ENCODE data around the gene OMA1. TPM values are rescaled to one million over a fixed set of nuclear protein-coding genes. Genes with fewer than 3 reads are reported as not detected.

OMA1 gene
- total RNA-seq, 2 experiments from 2014 or later = 12.0 to 13.0 TPM

- peaks cover 4% of the 10 kb centered on the region for H3K36me3 Mint-ChIP-seq
- intact Hi-C loops (cut with micrococcal nuclease) = no loop called here
- no peaks in the 10 kb centered on the region for H3K27me3 Mint-ChIP-seq
- no peak overlapping the region for H3K4me3 Mint-ChIP-seq
- ChIA-PET POLR2A (no interaction called here), CTCF (no interaction called here)
- H3K4me1 Mint-ChIP-seq (ENCODE audit: low read depth) = no peaks in the 10 kb centered on the region
- no peak overlapping the region for H3K27ac Mint-ChIP-seq
- no peak for DNase-seq
- no peaks in the 10 kb centered on the region for H3K9me3 Mint-ChIP-seq
These were observed 112.3 kb downstream of the OMA1 start for GRCh38 chr1:58434181-58434580.

- CTCF ChIA-PET = no interaction called here
- Mint-ChIP-seq H3K4me3 (no peak overlapping the region), H3K27me3 (no peaks in the 10 kb centered on the region), H3K27ac (no peak overlapping the region), H3K4me1 (ENCODE audit: low read depth) (no peaks in the 10 kb centered on the region), H3K9me3 (no peaks in the 10 kb centered on the region), H3K36me3 (peaks cover 7% of the 10 kb centered on the region)
- intact Hi-C loops (cut with micrococcal nuclease) = no loop called here
- POLR2A ChIA-PET = no interaction called here
- no peak for DNase-seq
These were observed 113.5 kb downstream of the OMA1 start for GRCh38 chr1:58432851-58433668.

- ChIA-PET POLR2A (no interaction called here), CTCF (no interaction called here)
- Mint-ChIP-seq H3K4me1 (ENCODE audit: low read depth) (no peaks in the 10 kb centered on the region), H3K27me3 (no peaks in the 10 kb centered on the region), H3K4me3 (no peak overlapping the region), H3K9me3 (no peaks in the 10 kb centered on the region), H3K36me3 (peaks cover 13% of the 10 kb centered on the region), H3K27ac (no peak overlapping the region)
- DNase-seq = no peak
- intact Hi-C loops (cut with micrococcal nuclease) = no loop called here
These were observed 114.5 kb downstream of the OMA1 start for GRCh38 chr1:58431901-58432620.

Other genes with a start within 250 kb of the OMA1 start
- gene TACSTD2, start 30.5 kb upstream of the OMA1 start, total RNA-seq = not detected
- gene MYSM1, start 153.3 kb upstream of the OMA1 start, total RNA-seq = 10 to 100 TPM; 27.3 to 34.8 TPM
- 10 to 100 TPM; 12.5 to 13.2 TPM for gene JUN, start 237.3 kb upstream of the OMA1 start, total RNA-seq